Keratinocyte (primary cell): ENCODE measurements around the gene ZNF678. TPM values are rescaled to one million over a fixed set of nuclear protein-coding genes. Genes with fewer than 3 reads are reported as not detected.

Experiments
- DNase-seq: peaks from one replicate; pipeline ENCODE4 v3.0.0-alpha.2; 2011; ENCODE audit warnings: low read depth, missing footprints, low spot score
- FAIRE-seq: peaks from 2 replicates; lab custom pipeline; 2011; peaks lifted over from hg19 to GRCh38; lab: Jason Lieb, UNC
- H2AFZ ChIP-seq: 2 replicates; pipeline ENCODE4 v1.6.0; 2012; ENCODE audit warnings: low read length, control low read depth, inconsistent platforms; ENCODE audit not compliant: control insufficient read depth
- H3K27ac ChIP-seq: 2 replicates; pipeline ENCODE4 v1.5.1; 2011; ENCODE audit warnings: low read length; ENCODE audit not compliant: control insufficient read depth, insufficient read depth
- H3K27me3 ChIP-seq: 3 replicates; pipeline ENCODE4 v1.6.0; 2011; ENCODE audit warnings: low read length; ENCODE audit not compliant: control insufficient read depth, insufficient read depth; ENCODE audit errors: extremely low read depth
- H3K36me3 ChIP-seq, 2 experiments: 2 replicates in 1 of 2; 3 replicates in 1 of 2; pipeline ENCODE4 v1.5.1; 2011; ENCODE audit warnings: low read length in 2 of 2, mild to moderate bottlenecking in 1 of 2; ENCODE audit not compliant: control insufficient read depth in 2 of 2, insufficient read depth in 2 of 2; ENCODE audit errors: extremely low read depth in 1 of 2
- H3K4me1 ChIP-seq: 3 replicates; pipeline ENCODE4 v1.5.1; 2011; ENCODE audit warnings: low read length; ENCODE audit not compliant: control insufficient read depth, insufficient read depth; ENCODE audit errors: extremely low read depth
- H3K4me2 ChIP-seq: 3 replicates; pipeline ENCODE4 v1.6.0; 2011; ENCODE audit warnings: low read depth, low read length; ENCODE audit not compliant: control insufficient read depth, insufficient read depth; ENCODE audit errors: extremely low read depth
- H3K4me3 ChIP-seq, 3 experiments: fragments of 200-600 bp in 1 of 3; sonication (generic) in 1 of 3; 2 replicates in 2 of 3; 3 replicates in 1 of 3; pipeline ENCODE4 v1.5.1; 2011 to 2016; ENCODE audit warnings: low read length in 3 of 3, mild to moderate bottlenecking in 3 of 3, control low read depth in 2 of 3, inconsistent platforms in 1 of 3, low read depth in 1 of 3, mixed read lengths in 1 of 3, mixed run types in 1 of 3, moderate library complexity in 1 of 3; ENCODE audit not compliant: control insufficient read depth in 2 of 3, insufficient read depth in 2 of 3; ENCODE audit errors: extremely low read depth in 1 of 3
- H3K79me2 ChIP-seq: 2 replicates; pipeline ENCODE4 v1.6.0; 2012; ENCODE audit warnings: low read length; ENCODE audit not compliant: control insufficient read depth, insufficient read depth
- H3K9ac ChIP-seq: 3 replicates; pipeline ENCODE4 v1.6.0; 2011; ENCODE audit warnings: low read length; ENCODE audit not compliant: control insufficient read depth, insufficient read depth; ENCODE audit errors: extremely low read depth
- H3K9me1 ChIP-seq: 3 replicates; pipeline ENCODE4 v1.6.0; 2011; ENCODE audit warnings: low read length; ENCODE audit not compliant: control insufficient read depth, insufficient read depth; ENCODE audit errors: extremely low read depth
- H3K9me3 ChIP-seq: 2 replicates; pipeline ENCODE4 v1.5.1; 2012; ENCODE audit warnings: low read depth, low read length; ENCODE audit not compliant: control insufficient read depth
- H4K20me1 ChIP-seq: 3 replicates; pipeline ENCODE4 v1.6.0; 2011; ENCODE audit warnings: low read length; ENCODE audit not compliant: control insufficient read depth, insufficient read depth; ENCODE audit errors: extremely low read depth
- EZH2 ChIP-seq: IDR thresholded peaks from one replicate; pipeline ENCODE4 v1.6.1; 2012; ENCODE audit warnings: inconsistent platforms, mild to moderate bottlenecking, low read length, moderate library complexity
- dilution Hi-C: fragments of 300-500 bp; cut with MboI; formaldehyde crosslinking; loops from one replicate; pipeline ENCODE4 v1.7.0; 2020; ENCODE audit warnings: low sequenced_read_pairs; ENCODE audit not compliant: extremely low pct_ligation_motif_present
- polyA plus RNA-seq, 5 experiments: library from polyadenylated mRNA; depleted of rRNA in 3 of 5; stranded (reverse) in 3 of 5; stranded (forward) in 1 of 5; unstranded in 1 of 5; fragments of >200 nt; gene quantifications; 1 replicate in 1 of 5; 2 replicates in 3 of 5; 3 replicates in 1 of 5; pipeline versions ENCODE4 v1.2.1 to v1.2.3, GENCODE V29; 2011 to 2012; ENCODE audit warnings: missing spikeins in 2 of 5, low read depth in 1 of 5, low replicate concordance in 1 of 5
- small RNA-seq, 3 experiments: library from RNA; depleted of rRNA; stranded (forward); fragments of <200 nt; gene quantifications; one replicate each; pipeline ENCODE3, GENCODE V24; 2012; ENCODE audit warnings: low read depth in 3 of 3, low replicate concordance in 1 of 3; ENCODE audit not compliant: insufficient read length in 3 of 3
- TF ChIP-seq, protein P1 (sequence below), 3 experiments: IDR thresholded peaks in 1 of 3; conservative IDR thresholded peaks in 1 of 3; optimal IDR thresholded peaks in 1 of 3; 2 replicates in 2 of 3; 3 replicates in 1 of 3; pipeline versions ENCODE3 to v1.5.1; 2011; ENCODE audit warnings: low read length in 3 of 3, mild to moderate bottlenecking in 3 of 3, moderate library complexity in 2 of 3, control low read depth in 1 of 3, inconsistent platforms in 1 of 3; ENCODE audit not compliant: insufficient read depth in 2 of 3; ENCODE audit errors: extremely low read depth in 1 of 3

ZNF678 gene
- polyA plus RNA-seq, 1 donor (not counting 4 experiments of a cell fraction or from before 2014, with no cell fraction given), result 3.0 TPM

DNA sequence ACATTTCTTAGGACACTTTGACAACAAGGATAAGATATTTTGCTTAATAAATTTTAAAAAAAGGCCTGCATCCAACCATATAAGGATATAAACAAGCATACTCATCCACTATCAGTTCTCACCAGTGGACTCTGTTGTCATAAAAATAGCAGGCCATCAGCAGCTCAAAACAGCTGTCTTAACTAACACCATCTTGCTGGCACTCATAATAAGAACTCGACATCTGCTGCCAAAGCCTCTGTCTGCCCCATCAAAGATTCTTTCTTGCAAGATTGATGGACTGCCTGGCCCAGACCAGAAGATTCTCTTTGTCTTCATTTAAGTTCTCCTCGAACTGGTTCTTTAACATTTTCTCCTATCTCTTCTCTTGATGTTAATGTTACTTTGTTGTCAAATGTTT, 161.7 kb downstream of the ZNF678 start:
- Histone ChIP-seq H3K9ac (no peak overlapping the region), H3K79me2 (no peaks in the 10 kb centered on the region), H3K36me3 (no peaks in the 10 kb centered on the region), H3K4me3 (no peak overlapping the region), H3K9me1 (no peaks in the 10 kb centered on the region), H3K27ac (no peak overlapping the region), H3K9me3 (peaks cover 4% of the 10 kb centered on the region), H3K4me2 (no peak overlapping the region), H4K20me1 (no peaks in the 10 kb centered on the region), H3K4me1 (peaks cover 13% of the 10 kb centered on the region), H3K27me3 (no peaks in the 10 kb centered on the region), H2AFZ (no peak overlapping the region)
- FAIRE-seq (no peak), DNase-seq (no peak)
- TF ChIP-seq, protein P1, sequence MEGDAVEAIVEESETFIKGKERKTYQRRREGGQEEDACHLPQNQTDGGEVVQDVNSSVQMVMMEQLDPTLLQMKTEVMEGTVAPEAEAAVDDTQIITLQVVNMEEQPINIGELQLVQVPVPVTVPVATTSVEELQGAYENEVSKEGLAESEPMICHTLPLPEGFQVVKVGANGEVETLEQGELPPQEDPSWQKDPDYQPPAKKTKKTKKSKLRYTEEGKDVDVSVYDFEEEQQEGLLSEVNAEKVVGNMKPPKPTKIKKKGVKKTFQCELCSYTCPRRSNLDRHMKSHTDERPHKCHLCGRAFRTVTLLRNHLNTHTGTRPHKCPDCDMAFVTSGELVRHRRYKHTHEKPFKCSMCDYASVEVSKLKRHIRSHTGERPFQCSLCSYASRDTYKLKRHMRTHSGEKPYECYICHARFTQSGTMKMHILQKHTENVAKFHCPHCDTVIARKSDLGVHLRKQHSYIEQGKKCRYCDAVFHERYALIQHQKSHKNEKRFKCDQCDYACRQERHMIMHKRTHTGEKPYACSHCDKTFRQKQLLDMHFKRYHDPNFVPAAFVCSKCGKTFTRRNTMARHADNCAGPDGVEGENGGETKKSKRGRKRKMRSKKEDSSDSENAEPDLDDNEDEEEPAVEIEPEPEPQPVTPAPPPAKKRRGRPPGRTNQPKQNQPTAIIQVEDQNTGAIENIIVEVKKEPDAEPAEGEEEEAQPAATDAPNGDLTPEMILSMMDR (optimal IDR thresholded peaks at IDR 0.05 in 1 of 3, IDR thresholded peaks at IDR 0.05 in 1 of 3, conservative IDR thresholded peaks at IDR 0.05 in 1 of 3; ENCODE audit: extremely low read depth in 1 of 3, insufficient read depth in 2 of 3, low read length in 3 of 3), result no peak
- TF ChIP-seq EZH2, result no peak
- dilution Hi-C loops, result no loop called here

DNA sequence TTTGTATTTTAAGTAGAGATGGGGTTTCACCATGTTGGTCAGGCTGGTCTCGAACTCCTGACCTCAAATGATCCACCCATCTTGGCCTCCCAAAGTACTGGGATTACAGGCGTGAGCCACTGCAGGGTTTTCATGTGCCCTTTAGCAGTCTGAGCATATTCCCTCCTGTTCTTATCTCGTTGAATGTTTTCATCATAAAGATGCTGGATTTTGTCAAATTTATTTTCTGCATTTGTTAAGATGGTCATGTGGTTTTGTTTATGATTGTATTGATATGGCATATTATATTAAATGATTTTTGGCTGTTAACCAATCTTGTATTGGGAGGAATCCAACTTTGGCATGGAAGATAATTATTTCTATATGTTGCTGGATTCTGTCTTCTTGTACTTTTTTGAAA, 163.0 kb downstream of the ZNF678 start:
- Histone ChIP-seq H2AFZ (no peak overlapping the region), H3K27me3 (no peaks in the 10 kb centered on the region), H3K36me3 (peaks cover 3 to 5% of the 10 kb centered on the region in 2 experiments), H3K9me3 (peaks cover 3% of the 10 kb centered on the region), H4K20me1 (peaks cover 3% of the 10 kb centered on the region), H3K4me3 (no peak overlapping the region), H3K9me1 (no peaks in the 10 kb centered on the region), H3K79me2 (no peaks in the 10 kb centered on the region), H3K4me2 (no peak overlapping the region), H3K4me1 (peaks cover 13% of the 10 kb centered on the region), H3K9ac (no peak overlapping the region), H3K27ac (no peak overlapping the region)
- no peak for FAIRE-seq
- dilution Hi-C loops, result no loop called here
- no peak for DNase-seq
- no peak for TF ChIP-seq EZH2
- TF ChIP-seq, protein P1 (optimal IDR thresholded peaks at IDR 0.05 in 1 of 3, IDR thresholded peaks at IDR 0.05 in 1 of 3, conservative IDR thresholded peaks at IDR 0.05 in 1 of 3; ENCODE audit: extremely low read depth in 1 of 3, insufficient read depth in 2 of 3, low read length in 3 of 3), result no peak

Small RNA genes within 50 kb of the gene (small RNA-seq; reads per million reads assigned to genes)
- gene RNA5SP77, result 4.0 to 977 (median 427) reads per million in 3 experiments

Other genes with a start within 250 kb of the ZNF678 start
- 7.0 to 9.2 TPM (median 8.6 TPM) in 3 replicates for gene CDC42BPA, start 245.1 kb upstream of the ZNF678 start, polyA plus RNA-seq
- 17.1 to 25.0 TPM (median 19.5 TPM) in 3 replicates for gene JMJD4, start 171.7 kb downstream of the ZNF678 start, polyA plus RNA-seq
- gene SNAP47, start 171.9 kb downstream of the ZNF678 start, polyA plus RNA-seq, result 19.3 to 30.4 TPM (median 24.8 TPM) in 3 replicates